Heart right ventricle (tissue), 16 donors: ENCODE results near the gene HARBI1. TPM values are rescaled to one million over a fixed set of nuclear protein-coding genes. Genes with fewer than 3 reads are reported as not detected.
A peak's percentile ranks its signal among the peaks of the same experiment; 100 is the strongest.

Source experiments
- ATAC-seq, 8 donors: fragments of 200-7000 bp; cut with Tn5 transposase; one replicate each; pipeline ENCODE4 v1.9.1; 2020; ENCODE audit warnings: mild to moderate bottlenecking in 8 of 8, moderate library complexity in 8 of 8, moderate number of reproducible peaks in 1 of 8
- DNase-seq, 2 donors: peaks; one replicate each; pipeline ENCODE4 v3.0.0-alpha.2; 2020
- H3K27ac ChIP-seq, 10 donors: fragments of 200-600 bp; sonication (generic) in 2 of 10; one replicate each; pipeline versions ENCODE4 v1.5.0 to v1.8.0; 2020 to 2022; ENCODE audit warnings: mild to moderate bottlenecking in 3 of 10
- H3K27me3 ChIP-seq, 7 donors: fragments of 200-600 bp; one replicate each; pipeline ENCODE4 v1.8.0; 2021 to 2022; ENCODE audit warnings: mild to moderate bottlenecking in 2 of 7
- H3K36me3 ChIP-seq, 9 donors: fragments of 200-600 bp; sonication (generic) in 1 of 9; one replicate each; pipeline versions ENCODE4 v1.5.0 to v1.8.0; 2020 to 2022; ENCODE audit warnings: mild to moderate bottlenecking in 2 of 9
- H3K4me1 ChIP-seq, 9 donors: fragments of 200-600 bp; sonication (generic) in 1 of 9; one replicate each; pipeline versions ENCODE4 v1.5.0 to v1.8.0; 2020 to 2022; ENCODE audit warnings: mild to moderate bottlenecking in 4 of 9
- H3K4me3 ChIP-seq, 10 donors: fragments of 200-600 bp; sonication (generic) in 2 of 10; one replicate each; pipeline versions ENCODE4 v1.5.0 to v1.8.0; 2020 to 2022; ENCODE audit warnings: mild to moderate bottlenecking in 7 of 10, moderate library complexity in 2 of 10
- H3K9me3 ChIP-seq, 11 donors: fragments of 200-600 bp in 10 of 11; sonication (generic) in 2 of 11; one replicate each; pipeline versions ENCODE4 v1.5.0 to v1.8.0; 2013 to 2022; ENCODE audit warnings: mild to moderate bottlenecking in 2 of 11, control low read depth in 1 of 11, moderate library complexity in 1 of 11
- CTCF ChIP-seq, 9 donors: fragments of 200-600 bp; sonication (generic) in 2 of 9; IDR thresholded peaks; one replicate each; pipeline versions ENCODE4 v1.5.0 to v1.8.0; 2021 to 2022; ENCODE audit warnings: antibody characterized with exemption in 9 of 9, mild to moderate bottlenecking in 5 of 9, moderate library complexity in 1 of 9
- WGBS, 2 donors: extraction: QIAGEN DNeasy Blood & Tissue Kit; methylation state at CpG; one replicate each; pipeline ENCODE4 v1.1.7; 2013; ENCODE audit warnings: inconsistent platforms in 1 of 2; 5-methylcytosine and 5-hydroxymethylcytosine counted together
- intact Hi-C, 10 donors: fragments of 100-400 bp; cut with DNase I; formaldehyde crosslinking; loops; one replicate each; pipeline versions ENCODE4 v1.11.1 to v1.14.2; 2022
- polyA plus RNA-seq, 2 donors: library from polyadenylated mRNA; stranded (reverse); fragments of 200-250 nt; gene quantifications; one replicate each; pipeline ENCODE4 v1.2.3, GENCODE V29; 2013
- total RNA-seq, 10 donors: library from RNA; stranded (reverse); fragmentation: NEBNext Ultra II Directional in 3 of 10; extraction: Animal tissue kit (Norgen Biotek cat#: 25700) in 3 of 10; gene quantifications; one replicate each; pipeline versions ENCODE4 v1.2.1 to v1.2.4, GENCODE V29; 2021 to 2023
- donor health status: Arrhythmogenic right ventricular cardiomyopathy.
- donor health status: ischemic (EF 13 %, LVEDD 7.1; RV severe dilation, severe dysfunction).
- donor health status: healthy with polysubstance abuse.
- donor health status: DM: no; HTN: yes; CAD: no.
- donor health status: DM: no; HTN: no; CAD: no.
- donor health status: ischemic (EF 25% LVEDD 6.9; RV normal size, moderate dysfunction).
- donor health status: ischemic (EF 25% LVEDD 5.7; RV mildly dilated, moderate dysfunction).
- donor health status: healthy.
- donor health status: DM: yes; HTN: yes; CAD: no.
- donor health status: Ischemic cardiomyopathy.
- donor health status: ischemic (EF 35%, LVEDD 5.7; RV mildly dilated, moderate dysfunction).
- donor health status: nonischemic (EF 11% LVEDD 7.7; RV severe dilation, severe dysfunction).
- donor health status: DM: yes; HTN: yes; CAD: no.
- donor health status: PGD.
- donor health status: ischemic (EF 29% LVEDD 5.4; RV normal size, mild dysfunction).
- donor health status: nonischemic (EF 23%, LVEDD 6.1; RV moderate dilation, normal function).

Gene HARBI1
- total and polyA plus RNA-seq, 12 donors: 1.7 to 4.4 (median 3.0) TPM

GRCh38 chr11:46554213-46555147 lies 62.5 kb downstream of the HARBI1 start:
- ATAC-seq: peak in 7 of 8 donors; percentile 49 to 87 (median 79)

GRCh38 chr11:46553814-46554212 lies 63.2 kb downstream of the HARBI1 start:
- Histone ChIP-seq H3K27ac (peak overlapping the region in 9 of 10 donors; percentile 19 to 71 (median 57)), H3K36me3 (no peaks in the 10 kb centered on the region), H3K9me3 (no peaks in the 10 kb centered on the region), H3K4me3 (no peak overlapping the region), H3K27me3 (no peaks in the 10 kb centered on the region), H3K4me1 (peaks cover 6 to 50% (median 34%) of the 10 kb centered on the region in 9 donors)
- WGBS, 2 donors: 26 to 44% methylated on average over 1 of the region's 1 CpG
- TF ChIP-seq CTCF (IDR thresholded peaks at IDR 0.05): no peak
- no peak for DNase-seq
- intact Hi-C loops: loop anchor here in 1 of 10 donors (5.0 kb wide), 1 partner anchor 38 kb away; the partner anchor contains the start of gene AMBRA1
- ATAC-seq: peak in 3 of 8 donors; percentile 18 to 29 (median 27)

More at GRCh38 chr11:46554213-46555147, 62.5 kb downstream of the HARBI1 start:
- H3K4me3 ChIP-seq: no peak overlapping the region
- H3K4me1 ChIP-seq: peaks cover 6 to 54% (median 38%) of the 10 kb centered on the region in 9 donors
- no peak for DNase-seq
- H3K27ac ChIP-seq: peak overlapping the region in 9 of 10 donors; percentile 19 to 71 (median 57)
- H3K9me3 ChIP-seq: no peaks in the 10 kb centered on the region
- 59 to 67% methylated on average over 5 of the region's 5 CpGs for WGBS, 2 donors
- no peak for TF ChIP-seq CTCF (IDR thresholded peaks at IDR 0.05)
- no peaks in the 10 kb centered on the region for H3K36me3 ChIP-seq
- H3K27me3 ChIP-seq: no peaks in the 10 kb centered on the region
- intact Hi-C loops: loop anchor here in 1 of 10 donors (5.0 kb wide), 1 partner anchor 38 kb away; the partner anchor contains the start of gene AMBRA1

Other genes starting within 250 kb of the HARBI1 start
- 10 to 100 TPM in 2 of 10 donors, 1 to 10 TPM in 8; 3.6 to 16.5 (median 5.3) TPM for gene MDK, start 235.6 kb downstream of the HARBI1 start, total RNA-seq
- gene MDK, start 235.6 kb downstream of the HARBI1 start, polyA plus RNA-seq: 1 to 10 TPM; 3.7 to 8.2 TPM
- under 1 TPM in 2 of 10 donors, not detected in 8; 0.30 to 0.32 TPM for gene CHRM4, start 225.5 kb downstream of the HARBI1 start, total RNA-seq
- under 1 TPM in 1 of 2 donors, not detected in 1; 0.03 TPM for gene CHRM4, start 225.5 kb downstream of the HARBI1 start, polyA plus RNA-seq
- gene AMBRA1, start 23.2 kb downstream of the HARBI1 start, total RNA-seq: 10 to 100 TPM; 11.7 to 23.3 (median 17.1) TPM
- gene AMBRA1, start 23.2 kb downstream of the HARBI1 start, polyA plus RNA-seq: 1 to 10 TPM; 5.2 to 7.5 TPM
- gene ATG13, start 326 bp upstream of the HARBI1 start, total RNA-seq: 10 to 100 TPM; 35.7 to 50.6 (median 42.5) TPM
- gene ATG13, start 326 bp upstream of the HARBI1 start, polyA plus RNA-seq: 10 to 100 TPM; 25.8 to 28.6 TPM
- gene ARHGAP1, start 83.4 kb upstream of the HARBI1 start, total RNA-seq: 100 to 1,000 TPM in 7 of 10 donors, 10 to 100 TPM in 3; 59.0 to 268 (median 140) TPM
- gene ARHGAP1, start 83.4 kb upstream of the HARBI1 start, polyA plus RNA-seq: 10 to 100 TPM; 28.4 to 38.7 TPM
- 1 to 10 TPM; 5.0 to 8.9 (median 6.7) TPM for gene ZNF408, start 83.8 kb upstream of the HARBI1 start, total RNA-seq
- 1 to 10 TPM; 6.2 to 6.7 TPM for gene ZNF408, start 83.8 kb upstream of the HARBI1 start, polyA plus RNA-seq
- under 1 TPM in 2 of 10 donors, not detected in 8; 0.23 to 0.31 TPM for gene F2, start 102.0 kb upstream of the HARBI1 start, total RNA-seq
- gene F2, start 102.0 kb upstream of the HARBI1 start, polyA plus RNA-seq: under 1 TPM; 0.04 to 0.15 TPM
- gene CKAP5, start 229.1 kb upstream of the HARBI1 start, total RNA-seq: 100 to 1,000 TPM in 2 of 10 donors, 10 to 100 TPM in 8; 67.7 to 114 (median 82.7) TPM
- gene CKAP5, start 229.1 kb upstream of the HARBI1 start, polyA plus RNA-seq: 10 to 100 TPM in 1 of 2 donors, 1 to 10 TPM in 1; 9.6 to 18.7 TPM